SK-N-SH (cell line): ENCODE results near the gene SHISA8. TPM values are rescaled to one million over a fixed set of nuclear protein-coding genes. Genes with fewer than 3 reads are reported as not detected.

ENCODE experiments used
- CTCF ChIA-PET: fragments of 300-600, 350-600 bp; formaldehyde crosslinking; extraction: SDS; loops from one replicate; lab custom pipeline; 2021; lab: Yijun Ruan, JAX
- POLR2A ChIA-PET: fragments of 350-600 bp; sonication (Branson Sonifier 250); formaldehyde crosslinking; extraction: SDS; loops from one replicate; lab custom pipeline; 2020; ENCODE audit warnings: antibody characterized with exemption, inconsistent platforms; lab: Yijun Ruan, JAX
- DNase-seq: peaks from one replicate; pipeline ENCODE4 v3.0.0; 2012
- H2AFZ ChIP-seq: fragments of 200-600 bp; sonication (generic); 2 replicates; pipeline ENCODE4 v1.8.1; 2016; ENCODE audit warnings: antibody characterized with exemption, mild to moderate bottlenecking, low read depth
- H3F3A ChIP-seq: fragments of 200-600 bp; sonication (generic); replicated peaks from 2 replicates; pipeline ENCODE3; 2016; ENCODE audit warnings: antibody characterized with exemption, mild to moderate bottlenecking; ENCODE audit not compliant: insufficient read depth
- H3K27ac ChIP-seq, 2 experiments: fragments of 200-500 bp in 1 of 2; fragments of 200-600 bp in 1 of 2; sonication (Bioruptor generic) in 1 of 2; sonication (generic), shearing (Covaris generic) in 1 of 2; 2 replicates each; pipeline versions ENCODE4 v1.5.1 to v1.6.1; 2014 to 2016; ENCODE audit warnings: low read depth in 2 of 2, inconsistent platforms in 1 of 2, low read length in 1 of 2, mild to moderate bottlenecking in 1 of 2, mixed read lengths in 1 of 2
- H3K27me3 ChIP-seq: fragments of 200-600 bp; sonication (generic), shearing (Covaris generic); 2 replicates; pipeline ENCODE4 v1.6.1; 2016; ENCODE audit warnings: mixed run types; ENCODE audit not compliant: insufficient read depth
- H3K36me3 ChIP-seq, 2 experiments: fragments of 200-500 bp in 1 of 2; fragments of 200-600 bp in 1 of 2; sonication (Bioruptor generic) in 1 of 2; sonication (generic) in 1 of 2; replicated peaks in 1 of 2; 2 replicates each; pipeline versions ENCODE3 to v1.5.1; 2014 to 2016; ENCODE audit warnings: low read length in 1 of 2, mild to moderate bottlenecking in 1 of 2; ENCODE audit not compliant: insufficient read depth in 2 of 2, control insufficient read depth in 1 of 2
- H3K4me1 ChIP-seq, 2 experiments: fragments of 200-500 bp in 1 of 2; fragments of 200-600 bp in 1 of 2; sonication (Bioruptor generic) in 1 of 2; sonication (generic), shearing (Covaris generic) in 1 of 2; 2 replicates each; pipeline versions ENCODE4 v1.5.1 to v1.6.1; 2014 to 2016; ENCODE audit warnings: low read depth in 1 of 2, low read length in 1 of 2, mixed run types in 1 of 2; ENCODE audit not compliant: insufficient read depth in 2 of 2, control insufficient read depth in 1 of 2
- H3K4me2 ChIP-seq: fragments of 200-600 bp; sonication (generic), shearing (Covaris generic); 2 replicates; pipeline ENCODE4 v1.6.1; 2017; ENCODE audit warnings: mixed run types
- H3K4me3 ChIP-seq, 2 experiments: fragments of 200-500 bp in 1 of 2; fragments of 200-600 bp in 1 of 2; sonication (Bioruptor generic) in 1 of 2; sonication (generic), shearing (Covaris generic) in 1 of 2; 2 replicates each; pipeline versions ENCODE4 v1.5.1 to v1.8.1; 2014 to 2016; ENCODE audit warnings: low read depth in 2 of 2, inconsistent platforms in 1 of 2, low read length in 1 of 2, mild to moderate bottlenecking in 1 of 2, mixed read lengths in 1 of 2, moderate library complexity in 1 of 2
- H3K79me2 ChIP-seq: fragments of 200-600 bp; sonication (generic); 2 replicates; pipeline ENCODE4 v1.8.1; 2017; ENCODE audit warnings: mild to moderate bottlenecking; ENCODE audit not compliant: insufficient read depth
- H3K9ac ChIP-seq: fragments of 200-600 bp; sonication (generic); 2 replicates; pipeline ENCODE4 v1.6.1; 2017; ENCODE audit warnings: mixed run types
- H3K9me2 ChIP-seq: fragments of 200-600 bp; sonication (generic); 2 replicates; pipeline ENCODE4 v1.6.1; 2017; ENCODE audit warnings: mixed run types
- H3K9me3 ChIP-seq: fragments of 200-600 bp; sonication (generic); 2 replicates; pipeline ENCODE4 v1.6.1; 2017; ENCODE audit warnings: mixed run types, mild to moderate bottlenecking, moderate library complexity
- H4K20me1 ChIP-seq: fragments of 200-600 bp; sonication (generic); 2 replicates; pipeline ENCODE4 v1.6.1; 2017; ENCODE audit warnings: mild to moderate bottlenecking, mixed run types; ENCODE audit not compliant: insufficient read depth
- FOXJ3 ChIP-seq: sonication (generic); formaldehyde crosslinking; IDR thresholded peaks from 2 replicates; pipeline ENCODE4 v1.5.1; 2020; ENCODE audit warnings: mild to moderate bottlenecking, missing genetic modification reagents
- FOXM1 ChIP-seq: IDR thresholded peaks from 2 replicates; pipeline ENCODE4 v1.4.0; 2012; ENCODE audit warnings: low read depth, mild to moderate bottlenecking
- JUND ChIP-seq: IDR thresholded peaks from 2 replicates; pipeline ENCODE4 v1.4.0; 2012
- MEF2A ChIP-seq: IDR thresholded peaks from 2 replicates; pipeline ENCODE4 v1.4.0; 2012; ENCODE audit warnings: low read depth, borderline replicate concordance
- NFIC ChIP-seq: IDR thresholded peaks from 2 replicates; pipeline ENCODE4 v1.4.0; 2012; ENCODE audit warnings: borderline replicate concordance
- RAD21 ChIP-seq: IDR thresholded peaks from 2 replicates; pipeline ENCODE4 v1.6.1; 2012; ENCODE audit warnings: mild to moderate bottlenecking, low read length
- RCOR1 ChIP-seq: fragments of 150-350 bp; IDR thresholded peaks from 2 replicates; pipeline ENCODE4 v1.6.1; 2017; ENCODE audit warnings: antibody characterized with exemption, low read length
- RXRA ChIP-seq: IDR thresholded peaks from 2 replicates; pipeline ENCODE4 v1.4.0; 2012; ENCODE audit warnings: low read depth, mild to moderate bottlenecking, borderline replicate concordance
- SMC3 ChIP-seq: IDR thresholded peaks from 2 replicates; pipeline ENCODE4 v1.6.1; 2012; ENCODE audit warnings: low read depth, low read length, improper control_type of control experiment
- TAF1 ChIP-seq: IDR thresholded peaks from 2 replicates; pipeline ENCODE4 v1.6.1; 2012; ENCODE audit warnings: low read depth, mild to moderate bottlenecking, low read length, moderate library complexity, borderline replicate concordance
- TCF12 ChIP-seq: IDR thresholded peaks from 2 replicates; pipeline ENCODE4 v1.4.0; 2012
- YY1 ChIP-seq: IDR thresholded peaks from 2 replicates; pipeline ENCODE4 v1.4.0; 2012; ENCODE audit warnings: low read depth, mild to moderate bottlenecking
- WGBS: methylation state at CpG from one replicate; pipeline ENCODE4 v1.1.6; 2017; ENCODE audit warnings: low lambda C conversion rate; 5-methylcytosine and 5-hydroxymethylcytosine counted together
- polyA plus RNA-seq, 3 experiments: library from polyadenylated mRNA; depleted of rRNA; stranded (reverse); fragments of >200 nt; gene quantifications; 2 replicates each; pipeline ENCODE4 v1.2.3, GENCODE V29; 2012
- small RNA-seq, 7 experiments: library from RNA; depleted of rRNA; stranded (forward); fragments of <200 nt; gene quantifications; one replicate each; pipeline ENCODE3, GENCODE V24; 2012
- TF ChIP-seq, protein P1 (sequence below): IDR thresholded peaks from 2 replicates; pipeline ENCODE4 v1.4.0; 2012; ENCODE audit warnings: low read depth, borderline replicate concordance
- TF ChIP-seq, protein P2 (sequence below): IDR thresholded peaks from 2 replicates; pipeline ENCODE4; 2012
- TF ChIP-seq, protein P3 (sequence below): fragments of 150-350 bp; IDR thresholded peaks from 2 replicates; pipeline ENCODE4 v1.6.1; 2017; ENCODE audit warnings: antibody characterized with exemption, low read length, low read depth, borderline replicate concordance
- TF ChIP-seq, protein P4 (sequence below): IDR thresholded peaks from 2 replicates; pipeline ENCODE4 v1.6.1; 2012; ENCODE audit warnings: mild to moderate bottlenecking, low read depth, low read length, moderate library complexity

The SHISA8 gene
- polyA plus RNA-seq, 1 of the 3 experiments (the other 2 are of a cell fraction), result not detected

DNA sequence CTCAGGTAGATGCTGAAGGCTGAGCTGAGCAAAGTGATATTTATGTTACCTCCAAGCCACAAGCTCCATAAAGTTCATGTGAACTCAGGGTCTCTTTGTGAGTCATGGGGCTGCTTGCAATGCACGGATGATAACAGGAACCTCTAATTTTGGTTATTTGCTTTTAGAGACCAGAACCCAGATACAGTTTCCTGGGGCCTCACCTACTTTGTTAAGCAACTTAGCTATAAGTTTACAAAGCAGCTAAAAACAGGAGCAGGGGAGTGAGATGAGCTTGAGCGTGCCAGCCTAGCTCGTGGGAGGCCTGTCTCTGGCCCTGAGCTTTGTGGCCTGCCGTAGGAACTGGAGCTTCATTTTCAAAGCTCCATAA lies 52.7 kb downstream of the SHISA8 start:
- 83% methylated on average over 2 of the region's 4 CpGs for WGBS

More for the DNA sequence above, 52.7 kb downstream of the SHISA8 start:
- Histone ChIP-seq H3K9me3 (no peaks in the 10 kb centered on the region), H3K36me3 (no peaks in the 10 kb centered on the region), H4K20me1 (no peaks in the 10 kb centered on the region), H3K4me2 (no peak overlapping the region), H3K79me2 (peaks cover 3% of the 10 kb centered on the region; the same call in 1 of the 2 replicates), H3K27ac (no peak overlapping the region), H3K9me2 (no peaks in the 10 kb centered on the region), H3K27me3 (no peaks in the 10 kb centered on the region), H3K9ac (no peak overlapping the region), H3F3A (peaks cover 4% of the 10 kb centered on the region), H3K4me1 (peaks cover 0 to 5% of the 10 kb centered on the region in 2 experiments; a peak in 1 of 4 replicates), H2AFZ (no peak overlapping the region), H3K4me3 (no peak overlapping the region)
- ChIA-PET CTCF (interaction anchor here (1.3 kb wide), 1 partner anchor 115 kb away, joined by 5 read pairs; no protein-coding TSS in a partner anchor), POLR2A (no interaction called here)
- no peak for DNase-seq
- TF ChIP-seq, protein P1, sequence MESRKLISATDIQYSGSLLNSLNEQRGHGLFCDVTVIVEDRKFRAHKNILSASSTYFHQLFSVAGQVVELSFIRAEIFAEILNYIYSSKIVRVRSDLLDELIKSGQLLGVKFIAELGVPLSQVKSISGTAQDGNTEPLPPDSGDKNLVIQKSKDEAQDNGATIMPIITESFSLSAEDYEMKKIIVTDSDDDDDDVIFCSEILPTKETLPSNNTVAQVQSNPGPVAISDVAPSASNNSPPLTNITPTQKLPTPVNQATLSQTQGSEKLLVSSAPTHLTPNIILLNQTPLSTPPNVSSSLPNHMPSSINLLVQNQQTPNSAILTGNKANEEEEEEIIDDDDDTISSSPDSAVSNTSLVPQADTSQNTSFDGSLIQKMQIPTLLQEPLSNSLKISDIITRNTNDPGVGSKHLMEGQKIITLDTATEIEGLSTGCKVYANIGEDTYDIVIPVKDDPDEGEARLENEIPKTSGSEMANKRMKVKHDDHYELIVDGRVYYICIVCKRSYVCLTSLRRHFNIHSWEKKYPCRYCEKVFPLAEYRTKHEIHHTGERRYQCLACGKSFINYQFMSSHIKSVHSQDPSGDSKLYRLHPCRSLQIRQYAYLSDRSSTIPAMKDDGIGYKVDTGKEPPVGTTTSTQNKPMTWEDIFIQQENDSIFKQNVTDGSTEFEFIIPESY, result no peak
- TF ChIP-seq YY1, result no peak
- TF ChIP-seq FOXM1, result no peak
- TF ChIP-seq, protein P2, sequence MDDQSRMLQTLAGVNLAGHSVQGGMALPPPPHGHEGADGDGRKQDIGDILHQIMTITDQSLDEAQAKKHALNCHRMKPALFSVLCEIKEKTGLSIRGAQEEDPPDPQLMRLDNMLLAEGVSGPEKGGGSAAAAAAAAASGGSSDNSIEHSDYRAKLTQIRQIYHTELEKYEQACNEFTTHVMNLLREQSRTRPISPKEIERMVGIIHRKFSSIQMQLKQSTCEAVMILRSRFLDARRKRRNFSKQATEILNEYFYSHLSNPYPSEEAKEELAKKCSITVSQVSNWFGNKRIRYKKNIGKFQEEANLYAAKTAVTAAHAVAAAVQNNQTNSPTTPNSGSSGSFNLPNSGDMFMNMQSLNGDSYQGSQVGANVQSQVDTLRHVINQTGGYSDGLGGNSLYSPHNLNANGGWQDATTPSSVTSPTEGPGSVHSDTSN, result no peak
- no peak for TF ChIP-seq NFIC
- TF ChIP-seq SMC3, result no peak
- TF ChIP-seq JUND, result no peak
- no peak for TF ChIP-seq FOXJ3
- TF ChIP-seq RAD21, result no peak
- no peak for TF ChIP-seq RCOR1
- TF ChIP-seq TCF12, result no peak
- no peak for TF ChIP-seq TAF1
- TF ChIP-seq RXRA, result no peak
- TF ChIP-seq, protein P3, sequence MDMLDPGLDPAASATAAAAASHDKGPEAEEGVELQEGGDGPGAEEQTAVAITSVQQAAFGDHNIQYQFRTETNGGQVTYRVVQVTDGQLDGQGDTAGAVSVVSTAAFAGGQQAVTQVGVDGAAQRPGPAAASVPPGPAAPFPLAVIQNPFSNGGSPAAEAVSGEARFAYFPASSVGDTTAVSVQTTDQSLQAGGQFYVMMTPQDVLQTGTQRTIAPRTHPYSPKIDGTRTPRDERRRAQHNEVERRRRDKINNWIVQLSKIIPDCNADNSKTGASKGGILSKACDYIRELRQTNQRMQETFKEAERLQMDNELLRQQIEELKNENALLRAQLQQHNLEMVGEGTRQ, result no peak
- TF ChIP-seq MEF2A, result no peak
- TF ChIP-seq, protein P4, sequence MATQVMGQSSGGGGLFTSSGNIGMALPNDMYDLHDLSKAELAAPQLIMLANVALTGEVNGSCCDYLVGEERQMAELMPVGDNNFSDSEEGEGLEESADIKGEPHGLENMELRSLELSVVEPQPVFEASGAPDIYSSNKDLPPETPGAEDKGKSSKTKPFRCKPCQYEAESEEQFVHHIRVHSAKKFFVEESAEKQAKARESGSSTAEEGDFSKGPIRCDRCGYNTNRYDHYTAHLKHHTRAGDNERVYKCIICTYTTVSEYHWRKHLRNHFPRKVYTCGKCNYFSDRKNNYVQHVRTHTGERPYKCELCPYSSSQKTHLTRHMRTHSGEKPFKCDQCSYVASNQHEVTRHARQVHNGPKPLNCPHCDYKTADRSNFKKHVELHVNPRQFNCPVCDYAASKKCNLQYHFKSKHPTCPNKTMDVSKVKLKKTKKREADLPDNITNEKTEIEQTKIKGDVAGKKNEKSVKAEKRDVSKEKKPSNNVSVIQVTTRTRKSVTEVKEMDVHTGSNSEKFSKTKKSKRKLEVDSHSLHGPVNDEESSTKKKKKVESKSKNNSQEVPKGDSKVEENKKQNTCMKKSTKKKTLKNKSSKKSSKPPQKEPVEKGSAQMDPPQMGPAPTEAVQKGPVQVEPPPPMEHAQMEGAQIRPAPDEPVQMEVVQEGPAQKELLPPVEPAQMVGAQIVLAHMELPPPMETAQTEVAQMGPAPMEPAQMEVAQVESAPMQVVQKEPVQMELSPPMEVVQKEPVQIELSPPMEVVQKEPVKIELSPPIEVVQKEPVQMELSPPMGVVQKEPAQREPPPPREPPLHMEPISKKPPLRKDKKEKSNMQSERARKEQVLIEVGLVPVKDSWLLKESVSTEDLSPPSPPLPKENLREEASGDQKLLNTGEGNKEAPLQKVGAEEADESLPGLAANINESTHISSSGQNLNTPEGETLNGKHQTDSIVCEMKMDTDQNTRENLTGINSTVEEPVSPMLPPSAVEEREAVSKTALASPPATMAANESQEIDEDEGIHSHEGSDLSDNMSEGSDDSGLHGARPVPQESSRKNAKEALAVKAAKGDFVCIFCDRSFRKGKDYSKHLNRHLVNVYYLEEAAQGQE, result no peak

Small RNAs within 50 kb of the gene (small RNA-seq; reads per million reads assigned to genes)
- 0 to 45.4 (median 28.6) reads per million in 7 experiments for gene MIR33A

Other genes starting within 250 kb of the SHISA8 start
- gene SNU13, start 226.2 kb downstream of the SHISA8 start, polyA plus RNA-seq (2012; rRNA removed), result 273 and 282 TPM in 2 replicates
- gene MEI1, start 215.6 kb downstream of the SHISA8 start, polyA plus RNA-seq (2012; rRNA removed), result not detected in 2 replicates
- gene CCDC134, start 114.4 kb downstream of the SHISA8 start, polyA plus RNA-seq (2012; rRNA removed), result 1.8 and 2.0 TPM in 2 replicates
- gene SREBF2, start 82.0 kb downstream of the SHISA8 start, polyA plus RNA-seq (2012; rRNA removed), result 7.4 and 7.5 TPM in 2 replicates
- gene TNFRSF13C, start 11.7 kb upstream of the SHISA8 start, polyA plus RNA-seq (2012; rRNA removed), result 0.10 and 0.12 TPM in 2 replicates
- 8.1 and 15.6 TPM in 2 replicates for gene CENPM, start 32.1 kb upstream of the SHISA8 start, polyA plus RNA-seq (2012; rRNA removed)
- 0.35 and 0.89 TPM in 2 replicates for gene SEPTIN3, start 54.4 kb upstream of the SHISA8 start, polyA plus RNA-seq (2012; rRNA removed)
- 0.07 and 0.19 TPM in 2 replicates for gene WBP2NL, start 83.7 kb upstream of the SHISA8 start, polyA plus RNA-seq (2012; rRNA removed)
- 15.4 and 16.8 TPM in 2 replicates for gene NAGA, start 155.7 kb upstream of the SHISA8 start, polyA plus RNA-seq (2012; rRNA removed)
- gene PHETA2, start 159.2 kb upstream of the SHISA8 start, polyA plus RNA-seq (2012; rRNA removed), result 0.05 and 0.18 TPM in 2 replicates
- 23.4 and 29.8 TPM in 2 replicates for gene SMDT1, start 164.6 kb upstream of the SHISA8 start, polyA plus RNA-seq (2012; rRNA removed)
- gene NDUFA6, start 175.7 kb upstream of the SHISA8 start, polyA plus RNA-seq (2012; rRNA removed), result 37.8 and 42.0 TPM in 2 replicates
- 0.26 and 0.32 TPM in 2 replicates for gene CYP2D6, start 215.7 kb upstream of the SHISA8 start, polyA plus RNA-seq (2012; rRNA removed)